ENCODE data around the gene AHDC1. TPM values are rescaled to one million over a fixed set of nuclear protein-coding genes. Genes with fewer than 3 reads are reported as not detected.
"Not testable (repeated sequence)": the region's sequence is repeated elsewhere in the genome, so short reads cannot be mapped to it uniquely, and the experiment has no call there.

Gene AHDC1
- total RNA-seq, 2 experiments from 2014 or later = 15.8 to 18.5 TPM

DNA sequence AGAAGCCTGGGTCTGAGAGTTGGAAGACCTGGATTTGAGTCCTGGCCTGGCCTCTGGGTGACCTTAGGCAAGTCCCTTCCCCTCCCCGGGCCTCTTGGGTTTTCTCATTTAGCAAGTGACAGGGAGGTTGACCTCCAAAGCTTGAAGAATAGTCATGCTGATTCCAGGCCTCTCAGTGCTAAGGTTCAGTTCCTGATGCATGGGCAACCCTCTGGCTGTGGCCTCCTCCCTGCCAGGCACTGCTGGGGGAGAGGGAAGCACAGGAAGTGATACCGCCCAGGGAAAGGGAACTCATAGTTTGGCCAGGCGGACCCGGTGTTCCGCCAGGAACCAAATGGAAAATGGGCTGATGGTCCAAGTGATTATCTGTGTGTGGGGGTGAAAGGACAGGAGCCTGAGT lies 90.4 kb downstream of the AHDC1 start:
- CTCF ChIA-PET = no interaction called here
- ATAC-seq (no peak), DNase-seq (no peak)
- Mint-ChIP-seq H3K9me3 (ENCODE audit: low read depth) (no peaks in the 10 kb centered on the region), H3K27ac (no peak overlapping the region), H3K36me3 (no peaks in the 10 kb centered on the region), H3K27me3 (no peaks in the 10 kb centered on the region), H3K4me3 (no peak overlapping the region), H3K4me1 (no peaks in the 10 kb centered on the region)

DNA sequence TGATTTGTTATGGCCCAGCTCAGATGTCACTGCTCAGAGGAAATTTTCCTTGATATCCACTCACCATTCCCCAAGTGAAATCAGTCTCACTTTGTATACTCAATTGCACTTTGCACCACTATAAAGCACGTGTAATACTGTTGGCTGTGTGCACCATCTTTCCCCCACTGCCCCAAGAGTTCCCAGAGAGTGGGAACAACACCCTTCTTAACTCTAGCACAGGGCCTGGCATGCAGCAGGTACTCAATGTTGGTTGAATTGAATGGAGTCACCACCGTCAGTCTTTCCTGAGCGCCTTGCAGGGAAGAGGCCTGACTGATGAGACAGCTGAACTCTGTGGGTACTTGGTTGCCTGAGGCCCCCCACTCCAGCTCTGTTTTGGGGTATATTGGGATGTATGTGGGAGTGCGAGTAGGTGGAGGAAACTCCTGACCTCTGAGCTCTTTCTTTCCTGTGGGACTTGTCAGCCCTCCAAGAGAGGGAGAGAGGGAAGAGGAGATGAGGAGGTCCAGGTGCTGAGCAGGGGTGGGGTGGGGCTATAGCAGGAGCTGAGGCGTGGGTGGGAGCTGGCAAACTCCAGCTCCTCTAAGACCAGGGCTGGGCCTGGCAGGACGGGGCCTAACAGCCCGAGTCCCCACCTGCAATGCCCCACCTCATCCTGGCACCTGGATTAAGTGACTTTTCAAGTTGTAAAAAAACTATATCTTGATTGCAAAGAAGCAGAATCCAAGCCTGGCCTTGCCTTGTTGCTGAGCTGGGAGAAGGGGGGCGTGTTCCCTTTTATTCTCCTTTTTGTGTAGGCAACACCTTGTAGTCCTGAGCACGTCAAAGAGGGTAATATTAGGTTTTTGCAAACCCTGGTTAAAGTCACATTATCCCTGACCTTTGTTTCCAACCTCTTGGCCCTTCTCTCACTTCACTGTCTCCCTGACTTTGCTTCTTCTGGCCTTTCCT lies 94.5 kb downstream of the AHDC1 start:
- Mint-ChIP-seq H3K27ac (no peak overlapping the region), H3K36me3 (no peaks in the 10 kb centered on the region), H3K9me3 (ENCODE audit: low read depth) (no peaks in the 10 kb centered on the region), H3K4me3 (no peak overlapping the region), H3K27me3 (no peaks in the 10 kb centered on the region), H3K4me1 (no peaks in the 10 kb centered on the region)
- DNase-seq = no peak
- no peak for ATAC-seq
- CTCF ChIA-PET = interaction anchor here (0.7 to 3.0 kb wide), 3 partner anchors 11 to 253 kb away, joined by 3 to 8 read pairs (median 3); no protein-coding TSS in a partner anchor

DNA sequence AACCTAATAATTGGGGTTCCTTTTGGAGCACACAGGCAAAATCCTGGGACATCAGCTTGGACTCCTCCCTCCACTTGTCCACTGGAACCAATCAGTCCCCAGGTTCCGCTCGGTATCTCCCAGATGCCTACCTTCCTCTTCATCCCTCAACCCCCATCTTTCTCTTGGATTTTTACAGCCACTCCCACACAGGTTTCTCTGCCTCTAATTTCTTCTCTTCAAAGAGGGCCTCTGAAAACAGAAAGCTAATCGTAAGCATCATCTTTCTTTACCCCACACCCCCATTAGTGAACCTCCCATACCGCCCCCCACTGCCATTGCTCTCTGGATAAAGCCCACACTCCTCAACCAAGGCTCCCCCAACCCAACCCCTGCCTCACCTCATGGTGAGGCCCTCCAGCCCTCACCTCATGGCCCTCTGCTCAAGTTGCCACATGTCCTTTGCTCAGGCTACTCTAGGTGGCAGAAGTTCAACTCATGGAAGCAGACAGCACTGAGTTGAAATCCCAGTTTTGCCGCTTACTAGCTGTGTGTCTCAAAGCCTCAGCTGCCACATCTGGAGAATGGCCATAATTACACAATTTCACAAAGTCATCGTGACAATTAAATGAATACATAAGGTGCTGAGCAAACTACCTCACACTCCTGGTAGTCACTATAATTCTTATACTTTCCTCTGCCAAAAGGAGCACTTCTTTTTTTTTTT lies 95.8 kb downstream of the AHDC1 start:
- no peak for DNase-seq
- Mint-ChIP-seq H3K27ac (no peak overlapping the region), H3K36me3 (no peaks in the 10 kb centered on the region), H3K4me3 (no peak overlapping the region), H3K9me3 (ENCODE audit: low read depth) (no peaks in the 10 kb centered on the region), H3K27me3 (no peaks in the 10 kb centered on the region), H3K4me1 (no peaks in the 10 kb centered on the region)
- CTCF ChIA-PET = interaction anchor here (0.7 to 3.0 kb wide), 4 partner anchors 9 to 252 kb away, joined by 3 to 8 read pairs (median 3); no protein-coding TSS in a partner anchor
- ATAC-seq = no peak

DNA sequence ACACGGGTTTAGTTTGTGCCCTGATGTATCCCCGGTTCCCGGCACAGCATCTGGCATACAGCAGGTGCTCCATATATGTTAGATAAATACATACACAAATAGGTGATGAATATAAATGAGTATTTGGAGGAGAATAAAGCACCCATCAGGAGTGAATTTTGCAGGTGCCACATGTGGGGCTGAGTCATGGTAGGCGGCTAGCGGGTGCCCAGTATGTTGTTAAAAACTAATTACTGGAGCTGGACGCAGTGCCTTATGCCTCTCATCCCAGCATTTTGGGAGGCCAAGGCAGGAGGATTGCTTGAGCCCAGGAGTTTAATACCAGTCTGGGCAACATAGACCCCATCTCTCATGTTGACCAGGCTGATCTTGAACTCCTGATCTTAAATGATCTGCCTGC lies 97.2 kb downstream of the AHDC1 start:
- Mint-ChIP-seq H3K36me3 (no peaks in the 10 kb centered on the region), H3K27ac (no peak overlapping the region), H3K4me3 (no peak overlapping the region), H3K4me1 (no peaks in the 10 kb centered on the region), H3K27me3 (no peaks in the 10 kb centered on the region), H3K9me3 (ENCODE audit: low read depth) (no peaks in the 10 kb centered on the region)
- no peak for DNase-seq
- no peak for ATAC-seq
- CTCF ChIA-PET = interaction anchor here (1.5 to 3.0 kb wide), 2 partner anchors 10 to 50 kb away, joined by 3 to 8 read pairs; no protein-coding TSS in a partner anchor

DNA sequence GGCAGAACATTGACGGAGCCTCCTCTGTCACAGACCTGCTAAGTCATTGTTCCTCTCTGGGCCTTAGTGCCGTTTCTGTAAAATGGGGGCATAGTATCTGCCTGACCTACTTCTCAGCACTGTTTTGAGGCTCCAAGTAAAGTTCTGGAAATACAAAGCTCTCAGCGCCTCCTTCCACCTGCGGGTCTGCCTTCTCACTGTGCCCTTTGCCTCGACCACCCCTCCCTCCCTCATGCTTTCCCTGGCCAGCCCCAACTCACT lies 98.6 kb downstream of the AHDC1 start:
- no peaks in the 10 kb centered on the region for H3K4me1 Mint-ChIP-seq
- H3K27me3 Mint-ChIP-seq = no peaks in the 10 kb centered on the region
- no peaks in the 10 kb centered on the region for H3K9me3 Mint-ChIP-seq (ENCODE audit: low read depth)
- no peaks in the 10 kb centered on the region for H3K36me3 Mint-ChIP-seq
- CTCF ChIA-PET = interaction anchor here (1.5 to 2.1 kb wide), 2 partner anchors 12 to 51 kb away, joined by 3 to 6 read pairs; no protein-coding TSS in a partner anchor
- DNase-seq = no peak
- no peak for ATAC-seq
- no peak overlapping the region for H3K4me3 Mint-ChIP-seq
- H3K27ac Mint-ChIP-seq = no peak overlapping the region

DNA sequence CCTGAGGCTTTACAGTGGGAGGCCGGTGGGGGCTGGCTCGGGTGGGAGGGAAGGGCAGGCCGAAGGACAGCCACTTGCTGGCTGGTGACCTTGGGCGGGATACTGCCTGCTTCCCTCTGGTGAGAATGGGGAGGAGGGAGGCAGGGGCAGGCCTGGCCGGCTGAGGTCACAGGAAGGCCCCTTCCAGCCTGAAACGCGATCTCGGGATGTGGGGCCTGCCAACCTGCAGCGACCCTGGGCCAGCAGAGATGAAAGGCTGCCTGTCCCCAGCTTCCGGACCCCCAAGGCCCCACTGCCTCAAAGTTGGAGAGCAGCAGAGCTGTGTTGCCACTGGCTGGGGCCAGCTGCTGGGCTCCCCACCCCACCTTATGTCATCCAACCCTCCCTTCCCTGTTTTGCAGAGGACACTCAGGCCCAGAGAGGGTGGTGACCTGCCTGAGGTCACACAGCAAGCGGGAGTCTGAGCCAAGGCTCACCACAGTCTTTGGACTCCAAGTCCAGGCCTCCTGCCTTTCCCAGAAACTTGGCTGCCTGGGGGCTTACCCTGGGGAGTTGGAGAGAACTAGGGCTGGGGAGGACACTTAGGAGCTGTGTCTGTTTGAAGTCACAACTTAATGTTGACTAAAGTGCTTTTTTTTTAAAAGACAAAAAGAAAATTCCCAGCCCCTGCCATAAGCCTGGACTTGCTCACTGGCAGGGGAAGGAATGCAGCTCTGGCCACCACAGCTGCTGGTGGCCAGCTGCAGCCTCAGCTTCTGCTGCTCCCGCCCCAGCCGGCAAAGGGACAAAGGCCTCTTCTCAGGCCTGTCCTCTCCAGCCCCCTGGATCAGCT lies 99.1 kb downstream of the AHDC1 start:
- ATAC-seq (no peak), DNase-seq (no peak)
- CTCF ChIA-PET = interaction anchor here (2.1 kb wide), 1 partner anchor 52 kb away, joined by 6 read pairs; no protein-coding TSS in a partner anchor
- no peaks in the 10 kb centered on the region for H3K4me1 Mint-ChIP-seq
- no peaks in the 10 kb centered on the region for H3K36me3 Mint-ChIP-seq
- no peak overlapping the region for H3K27ac Mint-ChIP-seq
- H3K27me3 Mint-ChIP-seq = no peaks in the 10 kb centered on the region
- no peaks in the 10 kb centered on the region for H3K9me3 Mint-ChIP-seq (ENCODE audit: low read depth)
- no peak overlapping the region for H3K4me3 Mint-ChIP-seq

DNA sequence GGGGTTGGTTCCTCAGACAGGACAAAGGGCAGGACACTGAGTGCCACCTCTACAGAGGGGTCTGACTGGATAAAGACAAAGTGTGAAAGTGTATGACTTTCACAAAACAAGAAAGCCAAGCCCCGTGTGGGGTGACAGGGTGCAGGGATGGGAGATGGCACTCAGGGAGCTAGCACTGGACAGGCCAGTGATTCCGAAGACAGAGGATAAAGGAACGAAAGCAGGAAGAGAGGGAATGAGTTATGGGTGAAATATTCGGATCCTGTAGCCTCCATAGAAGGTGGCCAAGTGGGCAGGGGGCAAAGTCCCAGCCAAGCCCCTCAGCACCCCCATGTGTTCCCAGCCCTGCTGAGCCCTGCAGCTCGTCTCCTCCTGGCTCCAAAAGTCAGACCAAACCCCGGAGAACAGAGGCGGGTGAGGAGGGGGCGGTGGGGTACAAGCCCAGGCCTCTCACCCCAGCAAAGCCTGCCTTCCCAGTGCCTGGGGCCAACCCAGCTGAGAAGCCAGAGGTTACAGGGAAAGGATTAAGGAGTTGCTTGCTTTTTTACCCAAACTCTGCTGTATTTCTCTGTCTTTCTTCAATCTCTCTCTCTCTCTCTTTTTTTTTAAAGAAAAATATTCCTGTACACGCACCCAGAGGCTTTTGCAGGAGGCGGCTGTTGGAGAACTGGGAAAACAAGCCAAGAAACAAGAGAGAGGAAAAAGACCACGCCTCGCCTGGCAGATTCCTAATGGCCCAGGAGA lies 99.9 kb downstream of the AHDC1 start:
- Mint-ChIP-seq H3K4me3 (no peak overlapping the region), H3K36me3 (no peaks in the 10 kb centered on the region), H3K27ac (peak overlapping the region; percentile 19), H3K4me1 (no peaks in the 10 kb centered on the region), H3K27me3 (no peaks in the 10 kb centered on the region), H3K9me3 (ENCODE audit: low read depth) (no peaks in the 10 kb centered on the region)
- CTCF ChIA-PET = interaction anchor here (2.1 kb wide), 1 partner anchor 53 kb away, joined by 6 read pairs; no protein-coding TSS in a partner anchor
- ATAC-seq = peak; percentile 12
- DNase-seq = no peak

DNA sequence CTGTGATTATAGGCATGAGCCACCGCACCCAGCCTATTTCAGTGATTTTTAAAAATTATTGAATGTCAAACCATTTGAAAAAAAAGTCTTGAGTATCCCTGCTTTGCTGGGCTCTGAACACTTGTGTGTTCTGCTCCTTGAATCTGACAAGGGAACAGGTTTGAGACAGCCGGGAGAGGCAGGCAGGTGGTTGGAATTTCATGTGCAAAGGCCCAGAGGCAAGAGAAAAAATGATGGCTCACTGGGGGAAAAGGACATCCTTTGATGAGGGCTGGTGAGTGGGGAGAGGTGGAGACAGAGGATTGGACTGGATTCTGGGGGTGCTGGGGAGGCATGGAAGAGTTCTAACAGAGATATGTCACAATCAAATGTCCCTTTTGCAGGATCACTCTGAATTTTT lies 100.9 kb downstream of the AHDC1 start:
- Mint-ChIP-seq H3K27ac (no peak overlapping the region), H3K4me1 (no peaks in the 10 kb centered on the region)

DNA sequence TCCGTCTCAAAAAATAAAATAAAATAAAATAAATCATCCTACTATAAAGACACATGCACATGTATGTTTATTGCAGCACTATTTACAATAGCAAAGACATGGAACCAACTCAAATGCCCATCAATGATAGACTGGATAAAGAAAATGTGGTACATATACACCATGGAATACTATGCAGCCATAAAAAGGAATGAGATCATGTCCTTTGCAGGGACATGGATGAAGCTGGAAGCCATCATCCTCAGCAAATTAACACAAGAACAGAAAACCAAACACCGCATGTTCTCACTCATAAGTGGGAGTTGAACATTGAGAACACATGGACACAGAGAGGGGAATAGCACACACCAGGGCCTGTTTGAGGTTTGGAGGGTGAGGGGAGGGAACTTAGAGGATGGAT lies 102.8 kb downstream of the AHDC1 start:
- H3K4me1 Mint-ChIP-seq; ATAC-seq; H3K36me3 Mint-ChIP-seq; H3K27me3 Mint-ChIP-seq; H3K4me3 Mint-ChIP-seq; H3K9me3 Mint-ChIP-seq (ENCODE audit: low read depth); CTCF ChIA-PET; DNase-seq; H3K27ac Mint-ChIP-seq: not testable (repeated sequence)

More for the DNA sequence above, 100.9 kb downstream of the AHDC1 start:
- CTCF ChIA-PET = no interaction called here
- DNase-seq (no peak), ATAC-seq (no peak)
- Mint-ChIP-seq H3K36me3 (no peaks in the 10 kb centered on the region), H3K4me3 (no peak overlapping the region), H3K27me3 (no peaks in the 10 kb centered on the region), H3K9me3 (ENCODE audit: low read depth) (no peaks in the 10 kb centered on the region)

DNA sequence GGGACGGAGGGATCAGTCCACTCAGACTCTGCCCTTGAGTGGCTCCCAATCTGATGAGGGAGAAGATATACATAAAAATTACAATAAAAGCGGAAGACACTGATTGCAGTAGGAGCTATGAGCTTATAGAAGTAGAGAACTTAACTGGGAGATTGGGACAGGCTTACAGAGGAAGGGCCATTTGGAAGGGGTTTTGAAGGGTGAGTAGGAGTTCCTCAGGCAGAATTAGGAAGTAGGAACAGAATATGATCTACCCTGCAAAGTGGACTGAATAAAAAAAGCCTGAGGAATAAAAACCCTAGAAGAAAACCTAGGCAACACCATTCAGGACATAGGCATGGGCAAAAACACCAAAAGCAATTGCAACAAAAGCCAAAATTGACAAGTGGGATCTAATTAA lies 104.8 kb downstream of the AHDC1 start:
- H3K27ac Mint-ChIP-seq = no peak overlapping the region
- H3K4me3 Mint-ChIP-seq = no peak overlapping the region
- no peak for ATAC-seq
- H3K27me3 Mint-ChIP-seq = peaks cover 6% of the 10 kb centered on the region
- no peak for DNase-seq
- CTCF ChIA-PET = no interaction called here
- H3K9me3 Mint-ChIP-seq (ENCODE audit: low read depth) = no peaks in the 10 kb centered on the region
- no peaks in the 10 kb centered on the region for H3K36me3 Mint-ChIP-seq
- no peaks in the 10 kb centered on the region for H3K4me1 Mint-ChIP-seq

DNA sequence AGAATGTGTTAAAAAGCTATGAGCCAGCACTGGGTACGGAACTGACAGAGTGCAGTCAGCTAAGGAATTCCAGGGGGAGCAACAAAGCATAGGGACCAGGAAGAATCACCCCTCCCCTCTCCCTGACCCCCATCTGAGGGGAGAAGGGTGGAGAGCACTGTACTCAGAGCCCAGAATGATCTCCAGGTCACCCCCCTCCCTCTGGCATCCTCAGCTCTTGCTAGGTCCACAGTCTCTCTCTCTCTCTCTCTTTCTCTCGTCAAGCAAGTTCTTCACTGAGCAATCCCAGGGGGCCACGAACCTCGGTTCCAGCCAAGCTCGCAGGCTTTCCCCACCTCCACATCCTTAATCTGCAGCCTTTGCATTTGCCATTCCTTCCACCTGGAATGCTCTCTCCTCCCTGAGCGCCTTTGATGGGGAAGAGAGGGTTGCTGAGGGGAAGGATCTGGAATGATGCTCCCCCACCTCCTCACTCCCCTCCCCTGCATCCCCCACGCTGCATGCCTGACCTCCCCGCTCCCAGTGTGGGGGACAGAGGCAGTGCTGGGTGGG lies 107.3 kb downstream of the AHDC1 start:
- CTCF ChIA-PET = no interaction called here
- Mint-ChIP-seq H3K4me1 (peaks cover 8% of the 10 kb centered on the region), H3K36me3 (no peaks in the 10 kb centered on the region), H3K27me3 (peaks cover 6% of the 10 kb centered on the region), H3K9me3 (ENCODE audit: low read depth) (no peaks in the 10 kb centered on the region), H3K27ac (no peak overlapping the region), H3K4me3 (no peak overlapping the region)
- DNase-seq (no peak), ATAC-seq (no peak)

DNA sequence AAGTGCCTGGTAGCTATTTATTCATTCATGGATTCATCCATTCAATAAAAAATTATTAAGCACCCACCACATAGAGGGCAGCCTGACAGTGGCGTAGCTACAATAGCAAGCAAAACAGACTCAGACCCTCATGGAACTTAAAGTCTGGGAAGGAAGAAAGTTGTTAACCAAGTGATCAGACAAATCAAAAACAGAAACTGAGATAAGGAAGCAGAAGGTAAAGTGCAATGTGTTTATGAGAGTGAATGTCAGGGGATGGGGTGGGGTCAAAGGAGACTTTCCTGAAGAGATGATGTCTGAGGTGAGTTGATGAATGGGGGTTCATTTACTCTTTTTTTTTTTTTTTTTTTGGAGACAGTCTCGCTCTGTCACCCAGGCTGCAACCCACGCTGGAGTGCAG lies 111.1 kb downstream of the AHDC1 start:
- H3K36me3 Mint-ChIP-seq = no peaks in the 10 kb centered on the region
- H3K9me3 Mint-ChIP-seq (ENCODE audit: low read depth) = no peaks in the 10 kb centered on the region
- H3K4me1 Mint-ChIP-seq = peaks cover 28% of the 10 kb centered on the region
- H3K27ac Mint-ChIP-seq = no peak overlapping the region
- ATAC-seq = no peak
- H3K4me3 Mint-ChIP-seq = no peak overlapping the region
- peaks cover 6% of the 10 kb centered on the region for H3K27me3 Mint-ChIP-seq
- no peak for DNase-seq
- CTCF ChIA-PET = interaction anchor here (0.9 to 1.4 kb wide), 3 partner anchors 29 to 76 kb away, joined by 3 to 4 read pairs (median 3); no protein-coding TSS in a partner anchor
